HG03196 (cell line): ENCODE results near the gene VPS35L.
"Not testable (repeated sequence)": the region's sequence is repeated elsewhere in the genome, so short reads cannot be mapped to it uniquely, and the experiment has no call there.

Experiments
- ATAC-seq: cut with Tn5 transposase; IDR thresholded peaks from one replicate; pipeline ENCODE4 v1.9.1; 2021; ENCODE audit not compliant: unreplicated experiment

Gene VPS35L

DNA sequence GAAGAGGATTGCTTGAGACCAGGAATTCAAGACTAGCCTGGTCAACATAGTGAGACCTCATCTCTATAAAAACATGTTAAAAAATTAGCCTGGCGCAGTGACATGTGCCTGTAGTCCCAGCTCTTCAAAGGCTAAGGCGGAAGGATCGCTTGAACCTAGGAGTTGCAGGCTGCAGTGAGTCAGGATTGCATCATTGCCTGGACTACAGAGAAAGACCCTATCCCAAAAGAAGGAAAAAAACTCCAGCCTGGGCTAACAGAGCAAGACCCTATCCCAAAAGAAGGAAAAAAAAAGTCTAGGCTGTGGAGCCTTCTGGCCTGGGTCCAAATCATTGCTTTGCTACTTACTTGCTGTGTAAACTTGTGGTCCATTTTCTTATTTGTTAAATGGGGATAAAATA lies 26.8 kb upstream of the VPS35L start:
- no peak for ATAC-seq

DNA sequence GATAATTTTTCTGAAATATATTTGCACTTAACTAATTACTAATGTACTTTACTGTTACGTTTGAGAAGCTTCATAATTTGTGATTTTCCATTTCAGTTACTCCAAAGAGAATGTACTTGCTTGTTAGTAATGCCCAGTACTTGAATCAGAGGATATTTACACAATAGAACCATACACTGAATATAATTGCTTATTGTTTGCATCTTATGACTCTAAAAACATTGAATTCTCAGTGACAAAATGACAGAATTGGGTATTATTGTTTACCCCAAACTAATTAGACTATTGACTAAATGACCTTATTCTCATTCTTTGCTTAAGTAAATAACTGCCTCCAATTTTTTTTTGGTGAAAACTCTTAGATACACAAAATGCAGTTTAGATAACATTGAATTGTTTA lies 22.9 kb upstream of the VPS35L start:
- no peak for ATAC-seq

DNA sequence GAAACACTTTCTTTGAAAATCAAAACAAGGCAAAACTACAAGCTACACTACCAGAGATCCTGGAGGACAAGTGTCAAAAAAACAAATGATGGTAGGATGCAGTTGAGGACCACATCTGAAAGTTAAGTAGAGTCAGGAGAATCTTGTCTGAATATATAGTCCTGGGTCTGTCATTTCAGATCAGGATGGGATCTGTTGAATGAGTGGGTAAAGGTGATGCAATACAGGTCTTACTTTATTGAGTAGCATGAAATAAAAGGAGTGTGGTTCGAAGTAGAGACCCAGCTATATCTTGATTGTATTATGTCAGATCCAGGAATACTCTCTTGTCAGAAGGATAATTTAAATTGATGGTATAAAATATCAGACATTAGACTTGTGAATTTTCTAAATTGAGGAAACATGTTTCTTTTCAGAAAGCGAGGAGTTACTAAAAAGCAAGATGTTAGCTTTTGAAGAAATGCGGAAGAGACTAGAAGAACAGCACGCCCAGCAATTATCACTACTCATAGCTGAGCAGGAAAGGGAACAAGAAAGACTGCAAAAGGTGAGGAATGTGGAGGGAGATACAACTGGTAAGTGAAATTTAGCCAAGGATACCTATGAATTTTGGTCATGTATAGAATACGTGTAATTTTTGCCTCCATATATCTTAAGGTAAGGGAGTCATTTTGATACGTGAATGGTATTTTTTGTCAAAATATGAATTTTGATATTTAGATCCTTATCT lies 15.1 kb upstream of the VPS35L start:
- no peak for ATAC-seq

DNA sequence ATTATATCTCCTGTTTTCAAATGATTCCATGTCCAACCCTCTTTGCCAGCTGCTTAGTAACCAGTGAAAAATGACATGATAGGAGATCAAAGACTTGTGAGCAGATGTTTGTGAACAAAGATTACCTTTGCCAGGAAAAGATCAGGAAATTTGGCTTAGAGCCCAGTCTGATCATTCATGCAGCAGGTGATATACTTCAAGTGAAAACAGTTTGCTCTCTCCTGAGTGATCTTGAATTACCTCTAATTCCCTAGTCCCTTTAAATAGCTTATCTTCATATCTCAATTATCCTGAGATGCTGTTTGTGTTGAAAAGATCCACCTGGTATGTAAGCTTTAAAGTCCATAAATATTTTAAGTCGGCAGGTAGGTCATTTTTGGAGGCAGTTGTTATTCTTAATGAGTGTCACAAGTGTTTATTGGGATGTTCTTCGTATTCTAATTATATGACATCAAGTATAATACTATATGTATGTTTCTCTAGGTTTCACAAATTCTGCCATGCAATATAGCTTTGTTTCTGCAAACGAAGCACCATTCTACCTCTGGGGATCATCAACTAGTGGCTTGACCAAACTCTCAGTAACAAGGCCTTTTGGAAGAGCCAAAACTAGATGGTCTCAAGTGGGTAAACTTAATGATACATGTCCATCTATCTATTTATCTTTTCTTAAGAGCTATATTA lies 13.2 kb upstream of the VPS35L start:
- ATAC-seq: no peak

DNA sequence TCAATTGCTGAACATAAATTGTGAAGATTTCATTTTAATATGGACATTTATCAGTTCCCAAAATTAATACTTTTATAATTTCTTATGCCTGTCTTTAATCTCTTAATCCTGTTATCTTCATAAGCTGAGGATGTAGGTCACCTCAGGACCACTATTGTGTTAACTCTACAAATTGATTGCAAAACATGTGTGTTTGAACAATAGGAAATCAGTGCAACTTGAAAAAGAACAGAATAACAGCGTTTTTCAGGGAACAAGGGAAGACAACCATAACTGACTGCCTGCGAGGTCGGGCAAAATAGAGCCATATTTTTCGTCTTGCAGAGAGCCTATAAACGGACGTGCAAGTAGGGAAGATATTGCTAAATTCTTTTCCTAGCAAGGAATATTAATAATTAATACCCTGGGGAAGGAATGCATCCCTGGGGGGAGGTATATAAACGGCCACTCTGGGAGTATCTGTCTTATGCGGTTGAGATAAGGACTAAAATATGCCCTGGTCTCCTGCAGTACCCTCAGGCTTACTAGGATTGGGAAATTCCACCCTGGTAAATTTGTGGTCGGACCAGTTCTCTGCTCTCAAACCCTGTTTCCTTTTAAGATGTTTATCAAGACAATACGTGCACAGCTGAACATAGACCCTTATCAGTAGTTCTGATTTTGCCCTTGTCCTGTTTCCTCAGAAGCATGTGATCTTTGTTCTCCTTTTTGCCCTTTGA lies 12.1 kb upstream of the VPS35L start:
- ATAC-seq: not testable (repeated sequence)

DNA sequence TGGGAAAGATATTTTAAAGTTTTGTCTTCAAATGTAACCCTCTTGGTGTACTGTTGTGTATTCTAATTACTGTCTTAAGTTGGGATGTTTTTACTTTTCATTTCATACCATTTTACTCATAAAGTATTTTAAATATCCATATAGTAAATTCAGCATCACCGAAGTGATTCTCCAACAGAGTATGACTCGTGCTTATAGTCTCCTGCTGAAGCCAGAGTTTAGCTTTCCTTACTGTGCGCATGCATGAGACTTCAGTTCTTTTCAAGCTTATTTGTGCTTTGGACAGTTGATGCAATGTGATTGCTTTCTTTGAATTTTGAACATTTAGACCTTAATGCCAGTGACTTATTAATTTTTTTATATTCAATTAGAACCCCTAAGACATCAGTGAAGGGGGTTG lies 7.4 kb upstream of the VPS35L start:
- ATAC-seq: no peak

DNA sequence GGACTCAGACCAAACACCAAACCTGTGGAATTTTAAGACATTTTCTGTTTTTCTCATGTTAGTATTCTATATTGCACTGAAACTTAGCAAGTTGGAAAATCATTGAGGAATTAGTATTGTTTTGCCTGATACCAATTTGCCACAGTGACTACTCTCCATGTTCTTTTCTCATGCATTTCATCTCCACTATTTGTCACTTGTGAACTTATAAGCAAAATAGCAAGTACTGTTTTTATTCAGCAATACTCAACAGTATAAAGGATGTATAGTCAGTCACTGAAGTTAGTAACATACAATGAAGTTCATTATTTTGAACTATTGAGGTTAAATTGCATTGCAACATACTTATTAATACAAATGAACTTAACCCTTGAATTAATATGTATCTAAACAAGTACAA lies 5.8 kb upstream of the VPS35L start:
- ATAC-seq: no peak

DNA sequence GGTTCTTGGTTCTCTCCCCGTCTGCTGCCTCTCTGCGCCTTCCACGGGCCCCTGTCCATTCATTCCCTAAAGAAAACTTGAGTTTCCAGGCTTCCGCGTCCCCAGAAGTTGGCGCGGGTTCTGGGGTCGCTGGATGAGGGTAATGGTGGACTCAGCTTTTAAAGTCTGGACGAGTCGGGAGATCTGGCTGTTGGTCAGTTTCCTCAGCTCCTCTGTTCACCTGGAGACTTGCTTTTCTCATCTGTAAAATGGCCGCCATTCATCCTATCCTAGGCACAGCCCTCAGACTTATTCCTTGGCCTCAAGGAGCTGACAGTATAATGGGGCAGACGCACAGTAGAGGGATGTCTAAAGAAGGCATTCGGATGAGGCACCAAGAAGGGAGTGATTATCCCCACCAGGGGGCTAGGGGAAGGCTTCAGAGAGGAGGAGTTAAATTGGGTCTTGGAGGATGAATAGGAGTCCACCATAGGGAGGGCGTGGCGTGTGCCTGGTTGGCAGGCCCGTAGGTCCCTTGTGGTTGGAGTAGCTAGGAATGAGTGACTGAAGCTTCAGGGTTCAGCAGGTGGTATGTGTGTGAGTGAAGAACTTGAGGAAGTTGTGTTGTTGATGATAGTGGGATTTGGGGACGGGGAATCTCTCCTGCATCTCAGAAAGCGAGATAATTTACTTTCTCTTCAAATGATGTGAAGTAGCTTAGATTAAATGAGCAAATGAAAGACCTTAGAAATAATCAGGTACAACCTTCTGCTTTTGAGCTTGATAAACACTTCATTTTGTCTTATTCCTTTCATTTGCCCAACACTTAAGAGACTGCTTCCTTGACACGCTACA lies 652 bp downstream of the VPS35L start:
- no peak for ATAC-seq

DNA sequence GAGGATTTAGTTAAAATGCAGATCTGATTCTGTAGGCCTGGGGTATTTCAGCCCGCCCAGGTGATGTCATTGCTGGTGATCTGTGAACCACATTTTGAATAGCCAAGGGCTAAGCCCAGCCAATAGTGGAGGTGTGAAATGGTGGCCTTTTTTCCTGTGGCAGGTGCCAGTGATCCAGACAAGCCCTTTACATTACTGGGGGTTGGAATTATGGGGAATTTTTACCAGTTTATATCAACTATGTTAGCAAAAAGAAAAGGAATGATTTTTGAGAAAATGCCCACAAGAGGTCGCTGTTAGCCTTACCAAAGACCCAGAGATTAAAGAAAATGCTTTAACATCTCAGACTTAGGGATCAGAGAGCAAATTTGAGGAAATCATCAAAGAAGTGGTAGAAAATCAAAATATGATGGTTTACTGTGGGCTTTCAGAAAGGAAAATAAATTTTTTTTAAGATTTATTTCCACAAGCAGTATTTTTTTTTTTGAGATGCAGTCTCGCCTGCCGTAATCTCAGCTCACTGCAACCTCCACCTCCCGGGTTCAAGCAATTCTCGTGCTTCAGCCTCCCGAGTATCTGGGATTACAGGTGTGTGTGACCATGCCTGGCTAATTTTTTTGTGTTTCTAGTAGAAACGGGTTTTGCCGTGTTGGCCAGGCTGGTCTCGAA lies 3.9 kb downstream of the VPS35L start:
- no peak for ATAC-seq

DNA sequence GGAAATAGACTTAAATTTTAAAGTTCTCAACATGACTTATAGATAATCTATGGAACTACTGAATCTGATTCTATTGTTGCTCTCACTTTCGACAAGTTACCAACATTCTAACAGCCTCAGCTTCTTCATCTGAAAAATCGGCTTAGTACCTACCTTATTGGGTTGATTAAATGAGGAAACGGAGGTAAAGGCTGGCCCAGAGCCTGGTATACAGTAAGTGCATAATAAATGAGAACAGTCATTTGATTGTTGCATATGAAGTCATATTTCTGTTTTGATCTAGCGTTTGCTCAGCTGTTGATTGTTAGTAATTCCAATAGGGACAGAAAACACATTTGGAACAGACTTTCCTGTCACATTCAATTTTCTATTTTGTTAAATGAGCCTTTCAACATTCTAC lies 4.6 kb downstream of the VPS35L start:
- no peak for ATAC-seq

DNA sequence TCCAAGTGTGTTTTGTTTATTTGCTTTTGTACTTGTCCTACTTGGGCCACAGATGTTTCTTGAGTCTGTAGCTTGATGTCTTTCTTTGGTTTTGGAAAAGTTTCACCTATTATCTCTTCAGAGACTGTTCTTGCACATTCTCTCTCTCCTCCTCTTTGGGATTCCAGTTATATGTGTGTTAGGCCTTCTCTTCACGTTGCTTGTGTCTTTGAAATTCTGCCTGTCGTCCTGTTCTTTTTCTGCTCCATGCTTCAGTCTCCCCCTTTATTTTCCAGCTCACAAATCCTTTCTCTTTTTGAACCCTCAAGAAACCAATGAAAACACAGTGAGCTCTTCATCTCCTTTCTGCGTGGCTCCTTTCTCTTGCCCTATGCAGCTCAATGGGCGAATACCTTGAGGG lies 7.9 kb downstream of the VPS35L start:
- no peak for ATAC-seq

DNA sequence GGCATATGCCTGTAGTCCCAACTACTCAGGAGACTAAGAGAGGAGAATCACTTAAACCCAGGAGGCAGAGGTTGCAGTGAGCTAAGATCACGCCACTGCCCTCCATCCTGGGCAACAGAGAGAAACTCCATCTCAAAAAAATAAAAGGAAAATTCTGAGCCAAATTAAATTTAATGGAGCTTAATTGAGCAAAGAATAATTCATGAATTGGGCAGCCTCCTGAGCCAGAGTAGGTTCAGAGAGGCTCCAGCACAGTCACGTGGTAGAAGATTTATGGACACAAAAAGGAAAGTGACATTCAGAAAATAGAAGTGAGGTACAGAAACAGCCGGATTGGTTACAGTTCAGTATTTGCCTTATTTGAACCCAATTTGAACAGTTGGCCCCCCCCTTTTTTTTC lies 10.9 kb downstream of the VPS35L start:
- no peak for ATAC-seq

DNA sequence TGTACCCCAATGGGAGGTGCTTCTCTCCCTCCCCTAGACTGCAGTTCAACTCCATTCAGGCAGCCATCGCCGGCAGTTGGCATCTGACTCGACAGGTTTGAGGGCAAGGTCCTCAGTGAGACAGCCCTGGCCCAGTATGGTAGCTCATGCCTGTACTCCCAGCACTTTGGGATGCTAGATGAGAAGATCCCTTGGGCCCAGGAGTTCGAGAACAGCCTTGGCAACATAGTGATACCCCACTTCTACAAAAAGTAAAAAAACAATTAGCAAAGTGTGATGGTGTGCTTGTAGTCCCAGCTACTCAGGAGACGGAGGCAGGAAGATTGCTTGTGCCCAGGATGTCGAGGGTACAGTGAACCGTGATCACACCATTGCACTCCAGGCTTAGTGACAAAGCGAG lies 12.1 kb downstream of the VPS35L start:
- no peak for ATAC-seq

DNA sequence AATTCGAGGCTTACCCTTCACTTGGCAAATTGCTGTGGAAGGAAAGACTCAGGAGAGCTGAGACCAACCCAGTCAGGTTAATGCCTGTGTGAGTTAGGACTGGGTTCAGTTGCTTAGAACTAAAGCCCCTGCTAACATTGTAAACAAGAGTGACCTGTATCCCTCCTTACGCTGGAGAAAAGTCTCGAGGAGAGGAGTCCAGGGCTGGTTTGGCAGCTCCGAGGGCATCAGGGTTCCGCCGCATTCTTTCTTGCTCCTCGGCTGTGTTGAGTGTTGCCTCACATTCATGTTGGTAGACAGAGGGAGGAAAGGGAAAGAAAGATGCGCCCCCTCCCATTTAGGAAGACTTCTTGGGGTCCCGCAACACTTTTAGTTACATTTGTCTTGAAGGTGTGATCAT lies 18.5 kb downstream of the VPS35L start:
- no peak for ATAC-seq

DNA sequence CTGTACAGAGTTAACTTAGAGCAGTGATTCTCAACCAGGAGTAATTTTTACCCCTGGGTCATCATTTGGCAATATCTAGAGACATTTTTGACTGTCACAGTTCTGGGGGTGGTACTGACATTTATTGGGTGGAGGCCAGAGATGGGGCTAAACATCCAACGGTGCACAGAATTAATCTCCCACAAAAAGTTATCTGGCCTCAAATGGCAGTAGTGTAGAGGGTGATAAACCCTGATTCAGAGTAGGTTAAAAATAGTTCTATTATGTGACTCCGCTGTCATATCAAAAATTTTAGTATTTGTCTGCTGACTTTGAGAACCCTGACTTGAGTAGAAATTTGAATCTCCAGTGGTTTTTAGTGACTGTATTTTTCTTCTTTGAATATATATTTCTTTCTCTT lies 19.1 kb downstream of the VPS35L start:
- ATAC-seq: no peak

DNA sequence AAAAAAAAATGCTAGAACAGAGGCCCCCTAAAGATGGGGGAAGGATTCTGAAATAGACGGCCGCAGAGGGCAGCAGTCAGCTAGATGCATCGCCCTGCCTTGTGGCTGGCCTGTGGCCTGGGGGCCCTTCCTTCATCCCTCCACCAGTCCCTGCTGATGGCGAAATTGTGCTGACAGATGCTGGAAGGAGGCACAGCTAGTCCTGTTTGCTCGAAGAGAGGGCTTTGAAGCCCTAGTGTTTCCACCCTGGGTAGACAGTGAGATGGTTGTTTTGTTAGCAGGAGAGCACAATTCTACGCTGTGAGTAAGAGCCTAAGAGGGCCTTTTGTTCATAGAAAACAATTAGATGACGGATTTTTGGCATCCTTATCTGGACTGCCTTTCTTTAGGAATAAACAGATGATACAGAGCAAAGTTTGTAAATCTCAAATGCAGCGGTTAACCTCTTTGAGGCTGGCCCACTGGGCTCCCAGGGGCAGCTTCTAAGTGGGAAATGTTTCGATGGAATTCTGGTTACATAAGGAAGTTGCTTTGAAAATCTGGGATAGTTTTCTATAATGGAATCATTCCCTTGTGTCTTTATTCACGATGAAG lies 23.0 kb downstream of the VPS35L start:
- no peak for ATAC-seq

DNA sequence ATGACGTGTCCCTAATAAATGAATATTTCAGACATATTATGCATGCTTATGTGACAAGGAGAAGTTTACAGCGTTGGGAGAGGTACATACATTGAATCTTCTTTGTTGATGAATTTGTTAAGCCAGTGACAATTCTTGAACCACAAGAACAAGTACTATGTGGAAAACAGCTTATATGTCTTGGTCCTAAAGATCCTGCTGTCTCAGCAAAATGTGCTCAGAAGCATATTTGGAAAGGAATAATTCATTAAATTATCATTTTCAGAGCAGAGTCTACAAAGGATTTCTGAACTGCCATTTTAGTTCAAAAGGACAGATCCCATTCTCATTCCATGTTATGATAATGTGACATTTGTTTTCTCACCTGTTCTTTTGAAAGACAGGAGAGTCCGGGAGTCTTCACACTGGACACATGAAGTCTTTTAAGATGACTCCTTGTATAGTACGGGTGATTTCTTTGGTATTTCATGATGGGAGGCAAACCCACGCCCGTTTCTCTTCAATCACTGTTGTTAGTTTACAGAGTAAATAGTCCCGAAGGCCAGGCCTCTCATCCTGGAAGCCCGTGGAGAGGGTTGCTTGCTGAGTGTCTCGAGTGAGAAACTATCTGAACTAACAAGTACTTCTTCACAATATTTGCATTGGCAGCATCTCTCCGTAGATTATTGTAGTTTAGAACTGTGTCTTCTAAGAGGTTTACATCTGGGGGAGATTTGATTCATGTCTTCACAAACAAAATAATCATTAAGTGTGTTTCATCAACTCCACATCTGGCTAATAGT lies 26.7 kb downstream of the VPS35L start:
- ATAC-seq: no peak

DNA sequence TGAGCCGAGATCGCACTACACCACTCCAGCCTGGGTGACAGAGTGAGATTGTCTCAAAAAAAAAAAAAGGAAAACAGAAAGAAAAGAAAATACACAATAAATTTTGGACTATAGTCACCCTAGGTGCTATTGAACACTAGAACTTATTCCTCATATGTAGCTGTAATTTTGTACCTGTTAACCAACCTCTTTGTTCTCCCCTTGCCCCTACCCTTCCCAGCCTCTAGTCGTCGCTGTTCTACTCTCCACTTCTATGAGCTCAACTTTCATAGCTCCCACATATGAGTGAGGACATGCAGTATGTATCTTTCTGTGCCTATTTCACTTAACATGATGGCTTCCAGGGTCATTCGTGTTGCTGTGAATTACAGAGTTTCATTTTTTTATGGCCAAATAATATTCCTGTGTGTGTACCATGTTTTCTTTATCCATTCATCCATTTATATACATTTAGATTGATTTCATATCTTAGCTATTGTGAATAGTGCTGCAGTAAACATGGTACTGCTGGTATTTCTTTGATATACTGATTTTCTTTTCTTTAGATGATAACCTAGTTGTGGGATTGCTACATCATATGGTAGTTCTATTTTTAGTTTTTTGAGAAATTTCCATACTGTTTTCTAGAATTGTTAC lies 28.3 kb downstream of the VPS35L start:
- ATAC-seq: no peak

DNA sequence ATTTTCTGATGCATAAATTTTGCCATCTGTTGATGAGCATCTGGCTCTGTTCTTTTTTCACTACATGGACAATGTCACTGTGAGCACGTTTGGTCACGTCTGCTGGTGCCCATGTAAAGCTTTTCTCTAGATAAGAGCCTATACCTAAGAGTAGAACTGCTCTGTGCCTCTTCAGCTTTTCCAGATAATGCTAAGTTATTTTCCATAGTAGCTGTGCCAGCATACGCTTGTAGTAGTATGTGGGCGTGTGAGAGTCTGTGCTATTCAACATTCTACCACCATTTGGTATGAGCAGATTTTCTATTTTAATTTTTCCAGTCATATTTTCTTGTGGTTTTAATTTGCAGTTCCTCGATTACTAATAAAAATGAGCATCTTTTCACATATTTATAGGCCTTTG lies 33.2 kb downstream of the VPS35L start:
- ATAC-seq: no peak
